HT1080 (cell line): ENCODE measurements around the gene CASP2. TPM values are rescaled to one million over a fixed set of nuclear protein-coding genes. Genes with fewer than 3 reads are reported as not detected.

Experiments used
- DNase-seq: peaks from one replicate; pipeline ENCODE4 v3.0.0-alpha.2; 2015; ENCODE audit warnings: low read depth
- small RNA-seq: library from RNA; depleted of rRNA; stranded (forward); fragments of <200 nt; gene quantifications from one replicate; pipeline ENCODE3, GENCODE V24; 2014
- total RNA-seq: library from RNA; depleted of rRNA; stranded (reverse); fragments of >200 nt; shearing (Covaris generic); gene quantifications from 2 replicates; pipeline ENCODE4 v1.2.3, GENCODE V29; 2014; rRNA removed

The CASP2 gene
- total RNA-seq, 1 experiment from 2014 or later, result 12.6 TPM

DNA sequence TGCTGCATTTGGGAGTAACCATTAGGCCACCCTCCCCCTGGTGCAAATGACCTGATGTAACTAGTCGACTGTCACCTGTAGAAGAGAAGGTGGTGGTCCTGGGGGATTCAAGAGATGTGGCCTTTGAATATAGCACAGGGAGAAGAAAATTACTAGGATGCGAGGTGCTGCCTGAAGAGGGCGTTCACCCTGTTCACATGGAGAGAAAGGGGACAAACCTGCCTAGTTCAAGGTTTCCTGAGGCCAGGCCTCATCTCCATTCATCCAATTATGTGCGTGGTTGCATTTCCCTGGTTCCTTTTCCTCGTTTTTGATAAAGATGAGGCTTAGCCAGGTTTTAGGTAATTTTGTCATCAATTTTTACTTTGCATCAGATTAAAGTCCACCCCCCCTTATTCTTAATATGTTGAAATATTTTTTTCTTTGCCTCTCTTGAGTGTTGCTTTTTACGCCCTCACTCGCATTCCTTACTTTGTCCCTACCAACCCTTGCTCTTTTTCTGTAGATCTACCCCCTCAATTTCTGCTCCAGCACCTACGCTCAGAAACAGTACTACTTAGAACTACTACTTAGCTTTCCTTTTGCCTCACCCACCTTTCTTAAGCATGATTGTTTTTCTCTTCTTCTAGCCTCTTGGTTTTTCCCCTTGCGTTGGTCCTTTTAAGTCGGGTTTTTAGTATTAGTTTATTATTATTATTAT is 41.5 kb downstream of the CASP2 start:
- no peak for DNase-seq

DNA sequence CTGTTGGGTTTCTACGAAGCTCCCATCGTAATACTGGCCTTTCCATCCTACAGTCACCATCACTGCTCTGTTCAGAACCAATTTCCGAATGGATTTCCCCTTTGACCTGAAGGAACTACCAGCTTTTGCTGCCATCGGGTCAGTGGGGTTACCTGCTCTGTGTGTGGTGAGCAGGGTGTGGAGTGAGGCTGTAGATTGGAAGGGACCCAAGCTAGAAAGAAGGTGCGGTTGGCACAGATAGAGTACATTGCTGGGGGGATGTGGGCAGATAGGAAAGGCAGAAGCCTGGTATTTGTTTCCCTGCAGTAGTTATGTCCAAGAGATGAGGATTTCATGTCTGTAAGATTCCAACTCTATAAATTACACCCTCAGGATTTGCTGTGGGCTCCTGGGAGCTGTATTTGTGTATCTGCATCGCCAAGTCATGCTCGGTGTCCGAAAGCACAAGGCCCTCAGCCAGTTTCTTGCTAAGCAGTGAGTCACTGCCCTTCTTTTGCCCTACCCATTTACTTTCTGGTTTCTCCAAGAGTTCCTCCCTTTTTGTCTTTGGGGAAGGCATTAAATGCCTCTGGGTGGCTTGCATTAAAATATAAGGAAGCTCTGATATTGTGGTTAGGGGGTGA is 43.1 kb downstream of the CASP2 start:
- peak; percentile 78 for DNase-seq

DNA sequence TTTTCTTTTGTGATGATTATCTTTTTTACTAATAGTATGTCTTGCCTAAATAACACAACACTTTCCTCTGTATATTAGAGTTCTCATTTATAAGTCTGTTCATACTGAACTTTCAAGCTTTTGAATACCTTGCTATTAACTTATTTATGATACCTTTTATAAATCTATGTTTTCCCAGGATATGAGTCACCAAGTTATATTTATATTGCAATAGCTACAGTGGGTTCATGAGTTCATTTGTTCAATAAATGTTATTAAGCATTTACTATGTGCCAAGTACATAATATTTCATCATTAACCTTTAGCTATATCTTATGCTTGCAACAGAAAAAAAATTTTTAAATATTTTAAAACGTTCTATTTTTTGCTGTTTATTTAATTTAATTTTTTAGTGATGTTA is 46.1 kb downstream of the CASP2 start:
- no peak for DNase-seq

DNA sequence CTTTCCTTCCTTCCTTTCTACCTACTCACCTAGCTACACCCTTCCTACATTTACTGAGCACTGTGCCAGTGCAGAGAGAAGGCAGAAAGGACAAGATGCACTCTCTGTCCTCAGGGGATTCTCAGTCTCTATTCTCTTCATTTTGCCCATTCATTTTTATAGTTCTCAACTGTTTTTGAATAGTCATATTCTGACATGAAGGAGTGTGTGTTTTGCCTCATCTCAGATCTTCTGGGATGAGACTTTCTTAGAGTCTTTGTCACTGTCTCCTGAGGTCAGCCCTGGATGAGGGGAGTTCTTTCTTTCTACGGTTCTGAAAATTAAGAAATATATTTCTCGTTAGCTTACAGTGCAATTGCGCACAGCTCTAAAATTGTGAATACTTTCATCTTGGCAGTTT is 49.1 kb downstream of the CASP2 start:
- no peak for DNase-seq

DNA sequence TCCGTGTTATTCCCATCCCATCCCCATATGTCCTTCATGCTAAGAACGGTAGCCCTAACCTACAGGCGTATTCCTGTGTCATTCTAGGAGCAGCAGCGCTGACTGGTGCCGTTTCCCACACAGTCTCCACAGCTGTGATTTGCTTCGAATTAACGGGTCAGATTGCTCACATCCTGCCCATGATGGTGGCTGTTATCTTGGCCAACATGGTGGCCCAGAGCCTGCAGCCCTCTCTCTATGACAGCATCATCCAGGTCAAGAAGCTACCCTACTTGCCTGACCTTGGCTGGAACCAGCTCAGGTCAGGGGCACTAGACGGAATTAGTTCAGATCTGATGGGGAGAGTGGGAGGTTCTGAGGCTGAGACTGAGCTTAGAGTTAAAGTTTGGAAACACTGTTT is 53.7 kb downstream of the CASP2 start:
- no peak for DNase-seq

DNA sequence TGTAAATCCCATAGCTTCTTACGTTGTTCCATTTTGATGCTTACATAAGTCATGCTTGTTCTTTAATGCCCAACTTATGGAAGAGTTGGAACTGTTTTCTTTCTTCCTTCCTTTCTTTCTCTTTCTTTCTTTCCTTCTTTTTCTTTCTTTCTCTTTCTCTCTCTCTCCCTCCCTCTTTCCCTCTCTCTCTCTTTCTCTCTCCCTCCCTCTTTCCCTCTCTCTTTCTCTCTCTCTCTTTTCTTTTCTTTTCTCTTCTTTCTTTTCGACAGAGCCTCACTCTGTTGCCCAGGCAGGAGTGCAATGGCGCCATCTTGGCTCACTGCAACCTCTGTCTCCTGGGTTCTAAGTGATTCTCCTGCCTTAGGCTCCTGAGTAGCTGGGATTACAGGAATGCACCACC is 55.4 kb downstream of the CASP2 start:
- DNase-seq, result no peak

DNA sequence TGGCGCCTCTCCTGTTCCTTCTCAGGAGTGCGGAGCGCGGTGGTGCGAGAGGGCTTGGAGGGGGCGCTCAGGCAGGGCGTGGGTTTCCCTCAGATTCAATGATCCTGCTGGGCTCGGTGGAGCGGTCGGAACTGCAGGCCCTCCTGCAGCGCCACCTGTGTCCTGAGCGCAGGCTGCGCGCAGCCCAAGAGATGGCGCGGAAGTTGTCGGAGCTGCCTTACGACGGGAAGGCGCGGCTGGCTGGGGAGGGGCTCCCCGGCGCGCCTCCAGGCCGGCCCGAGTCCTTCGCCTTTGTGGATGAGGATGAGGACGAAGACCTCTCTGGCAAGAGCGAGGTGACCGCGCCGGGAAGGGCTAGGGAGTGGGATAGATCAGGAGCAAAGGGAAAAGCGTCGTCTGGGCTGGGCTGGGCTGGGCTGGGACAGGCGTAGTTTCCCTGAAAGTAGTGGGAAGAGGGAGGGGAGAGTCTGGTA is 57.3 kb downstream of the CASP2 start:
- DNase-seq, result no peak

DNA sequence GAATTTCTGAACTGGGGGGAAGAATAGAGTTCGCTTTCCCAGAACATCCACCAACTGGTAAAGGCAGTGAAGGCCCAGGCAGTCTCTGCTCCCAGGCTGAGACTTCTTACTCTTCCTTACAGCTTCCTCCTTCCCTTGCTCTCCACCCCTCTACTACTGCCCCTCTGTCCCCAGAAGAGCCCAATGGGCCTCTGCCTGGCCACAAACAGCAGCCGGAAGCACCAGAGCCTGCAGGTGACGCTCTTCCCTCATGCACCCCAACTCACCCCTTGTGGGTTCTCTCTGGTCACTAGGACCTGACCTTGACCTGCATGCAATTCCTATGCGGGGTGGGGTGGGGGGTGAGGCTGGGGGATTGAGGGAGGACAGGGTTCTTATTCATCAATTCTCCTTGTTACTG is 57.9 kb downstream of the CASP2 start:
- DNase-seq, result no peak

DNA sequence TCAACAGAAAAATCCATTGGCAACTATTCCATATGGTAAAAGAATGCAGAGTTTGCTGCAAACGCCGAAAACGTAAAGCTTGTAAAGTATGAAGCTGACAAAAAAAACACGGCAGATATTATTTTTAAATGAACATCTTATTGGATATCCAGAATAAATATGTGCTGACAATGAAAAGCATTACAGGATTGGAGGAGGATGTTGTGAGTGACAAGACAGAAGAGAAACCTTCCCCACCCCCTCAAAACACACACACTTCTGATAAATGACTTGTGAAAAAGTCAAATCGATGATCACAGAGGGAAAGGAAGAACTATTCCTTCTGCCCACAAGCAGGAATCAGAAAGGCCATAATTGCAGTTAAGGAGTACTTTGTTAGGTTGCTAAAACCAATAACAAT is 59.8 kb downstream of the CASP2 start:
- no peak for DNase-seq

DNA sequence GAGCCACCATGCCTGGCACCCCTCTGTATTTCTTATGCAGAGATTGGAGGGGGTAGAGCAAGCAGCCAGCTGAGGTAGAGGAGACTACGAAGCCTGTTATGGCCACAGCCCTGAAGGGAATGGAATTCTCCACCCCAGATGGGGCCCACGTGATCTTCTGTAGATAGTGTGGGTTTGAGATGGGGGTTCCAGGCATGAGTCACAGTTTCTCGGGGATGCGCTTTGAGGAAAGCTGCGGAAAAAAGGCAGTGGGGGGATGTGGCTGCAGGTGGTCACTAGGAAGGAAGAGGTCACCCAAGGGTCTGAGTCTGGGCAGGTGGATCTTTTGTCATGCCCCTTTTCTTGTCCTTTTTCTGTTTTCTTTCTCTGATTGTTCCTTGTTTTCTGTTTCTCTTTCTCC is 62.9 kb downstream of the CASP2 start:
- peak; percentile 42 for DNase-seq

DNA sequence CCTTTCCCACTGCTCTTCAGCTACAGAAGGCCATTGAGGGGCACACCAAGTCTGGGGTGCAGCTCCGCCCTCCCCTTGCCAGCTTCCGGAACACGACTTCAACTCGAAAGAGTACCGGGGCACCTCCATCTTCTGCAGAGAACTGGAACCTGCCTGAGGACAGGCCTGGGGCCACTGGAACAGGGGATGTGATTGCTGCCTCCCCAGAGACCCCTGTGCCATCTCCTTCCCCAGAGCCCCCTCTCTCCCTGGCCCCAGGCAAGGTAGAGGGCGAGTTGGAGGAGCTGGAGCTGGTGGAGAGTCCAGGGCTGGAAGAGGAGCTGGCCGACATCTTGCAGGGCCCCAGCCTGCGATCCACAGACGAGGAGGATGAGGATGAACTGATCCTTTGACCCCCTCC is 63.4 kb downstream of the CASP2 start:
- DNase-seq, result no peak

DNA sequence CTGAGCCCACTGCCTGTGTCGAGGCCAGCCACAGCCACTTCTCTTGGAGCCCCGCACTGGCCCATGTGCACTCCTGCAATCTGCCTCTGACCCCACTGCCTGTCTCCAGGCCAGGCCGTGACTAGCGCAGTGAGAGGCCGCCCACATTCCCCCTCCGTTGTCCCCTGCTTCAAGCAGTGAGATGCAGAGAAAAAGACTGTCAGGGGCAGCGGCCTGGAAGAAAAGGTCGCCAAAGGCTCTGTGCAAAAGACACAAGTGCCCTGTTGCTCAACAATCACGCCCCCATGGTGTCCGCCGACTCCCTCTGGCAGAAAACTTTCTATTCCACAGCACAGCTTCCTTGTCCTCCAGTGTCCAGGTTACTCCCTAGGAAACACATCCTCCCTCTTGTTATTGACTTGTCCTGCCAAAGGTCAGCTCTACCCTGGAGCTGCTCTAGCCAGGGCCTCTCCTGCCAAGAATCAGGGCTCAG is 64.4 kb downstream of the CASP2 start:
- no peak for DNase-seq

DNA sequence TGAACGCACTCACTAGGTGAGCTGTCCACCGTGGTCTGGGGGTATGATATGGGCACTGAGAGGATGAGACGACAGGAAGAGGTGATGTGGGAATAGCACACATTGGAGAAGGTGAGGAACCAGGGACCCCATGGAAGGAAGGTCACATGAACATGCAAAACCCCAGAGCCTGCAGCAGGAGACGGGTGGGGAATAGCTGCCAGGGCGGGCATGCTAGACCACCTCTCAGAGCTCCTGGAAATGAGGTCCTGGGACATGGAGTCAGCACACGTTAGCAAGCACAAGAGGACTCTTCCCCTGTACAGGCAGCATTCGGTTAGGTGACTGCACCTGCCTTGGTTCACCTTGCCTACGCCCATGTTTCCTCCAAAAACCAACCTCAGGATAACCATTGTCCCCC is 66.2 kb downstream of the CASP2 start:
- DNase-seq, result no peak

DNA sequence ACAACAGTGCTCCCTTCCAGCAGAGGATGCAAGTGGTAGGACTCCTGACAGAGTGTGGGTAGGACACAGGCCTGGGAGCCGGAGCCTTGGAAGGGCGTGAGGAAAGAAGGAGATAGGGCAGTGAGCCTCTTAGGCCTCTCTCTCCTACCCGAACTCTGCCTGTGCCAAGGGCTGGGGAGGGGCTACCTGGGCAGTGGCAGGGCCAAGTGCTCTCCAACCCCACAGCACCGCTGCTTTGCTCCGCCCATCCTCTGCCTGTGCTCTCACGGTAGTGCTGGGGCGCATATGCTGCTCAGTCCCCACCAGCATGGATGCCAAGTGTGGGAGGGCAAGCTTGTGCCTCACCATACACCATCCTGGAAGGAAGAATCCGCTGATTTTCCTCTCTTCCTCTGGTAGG is 66.8 kb downstream of the CASP2 start:
- no peak for DNase-seq

DNA sequence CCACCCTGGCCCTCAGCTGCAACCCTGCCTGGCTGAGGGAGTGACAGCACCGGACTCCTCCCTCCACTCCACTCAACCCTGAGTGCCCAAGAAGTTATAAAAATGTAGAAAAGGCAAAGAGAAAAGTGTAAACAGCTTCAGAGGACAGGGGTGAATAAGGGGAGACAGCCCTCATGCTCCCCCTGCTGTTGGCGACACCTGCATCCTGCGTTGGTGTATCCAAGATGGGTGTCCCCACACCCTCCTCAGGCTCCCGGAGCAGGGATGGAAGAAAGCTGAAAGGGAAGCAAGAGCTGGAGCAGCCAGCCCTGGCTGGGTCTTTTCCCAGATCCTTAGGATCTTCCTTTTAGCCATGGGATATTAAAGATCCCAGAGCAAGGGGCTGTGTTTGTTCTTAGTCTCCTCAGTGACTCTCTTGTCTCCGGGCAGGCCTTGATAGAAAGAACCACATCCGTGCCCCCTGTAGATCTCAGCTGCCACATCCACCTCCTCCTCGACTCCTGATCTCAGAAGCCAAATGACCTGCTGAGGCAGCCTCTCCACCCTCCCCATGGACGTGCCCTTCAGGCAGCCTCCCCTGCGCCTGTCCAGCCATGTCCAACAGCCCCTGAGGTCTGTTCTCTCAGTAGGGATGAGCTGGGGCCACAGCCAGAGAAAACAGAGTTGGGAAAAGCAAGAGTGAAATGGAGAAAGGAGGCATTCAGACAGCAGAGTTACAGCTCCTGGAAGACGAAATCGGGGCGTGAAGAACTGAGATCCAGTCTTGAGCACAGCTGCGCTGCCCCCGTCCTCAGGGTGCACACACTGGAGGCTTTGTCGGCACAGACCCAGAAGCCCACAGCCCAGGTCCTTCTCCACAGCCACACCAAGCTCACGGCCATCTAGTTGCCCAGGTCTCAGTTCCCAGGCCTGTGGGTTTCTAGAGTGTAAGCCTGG is 67.6 kb downstream of the CASP2 start:
- DNase-seq, result no peak

DNA sequence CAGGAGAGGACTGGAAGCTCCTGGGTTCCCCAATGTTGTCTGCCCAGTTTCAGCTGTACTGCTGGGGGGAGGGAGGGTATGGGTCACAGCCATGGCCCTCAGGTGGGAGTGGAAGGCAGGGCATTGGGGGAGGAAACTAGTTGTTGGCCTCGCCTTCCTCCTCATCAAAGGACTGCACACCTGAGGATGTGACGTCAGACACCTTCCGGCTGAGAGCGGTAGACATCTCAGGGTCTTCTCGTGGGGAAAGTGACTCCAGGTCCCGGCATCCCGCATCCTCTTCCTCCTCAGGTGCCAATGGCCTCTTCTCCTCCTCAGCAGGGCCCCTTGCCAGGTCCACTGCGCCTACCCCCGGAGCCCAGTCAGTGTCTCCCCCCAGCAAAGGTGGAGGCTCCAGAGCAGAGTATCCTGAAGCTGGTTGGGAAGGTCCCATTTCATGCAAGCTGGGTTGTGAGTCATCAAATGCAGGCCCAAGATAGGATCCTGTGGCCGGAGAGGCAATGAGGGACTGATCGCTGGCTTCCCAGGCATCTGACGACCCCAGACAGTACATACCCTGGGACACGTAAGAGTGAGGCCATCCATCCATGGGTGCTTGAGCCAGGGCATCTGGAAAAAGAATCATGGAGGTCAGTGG is 68.4 kb downstream of the CASP2 start:
- no peak for DNase-seq

Small RNA genes within 50 kb of the gene (small RNA-seq; reads per million reads assigned to genes)
- gene RN7SL481P (not detected), gene RN7SL535P (not detected)

Other genes with a start within 250 kb of the CASP2 start
- not detected in 2 replicates for gene OR6V1, start 236.0 kb upstream of the CASP2 start, total RNA-seq
- gene PIP, start 156.3 kb upstream of the CASP2 start, total RNA-seq, result not detected in 2 replicates
- not detected in 2 replicates for gene TAS2R39, start 104.9 kb upstream of the CASP2 start, total RNA-seq
- not detected in 2 replicates for gene TAS2R40, start 66.3 kb upstream of the CASP2 start, total RNA-seq
- gene GSTK1, start 24.9 kb upstream of the CASP2 start, total RNA-seq, result 90.4 and 91.5 TPM in 2 replicates
- gene TMEM139, start 3.4 kb upstream of the CASP2 start, total RNA-seq, result not detected in 2 replicates
- not detected in 2 replicates for gene CLCN1, start 27.8 kb downstream of the CASP2 start, total RNA-seq
- gene FAM131B, start 74.4 kb downstream of the CASP2 start, total RNA-seq, result 4.7 and 7.0 TPM in 2 replicates
- gene ZYX, start 93.0 kb downstream of the CASP2 start, total RNA-seq, result 98.8 and 165 TPM in 2 replicates
- 0.31 TPM in 1 of 2 replicates, not detected in the other for gene EPHA1, start 120.5 kb downstream of the CASP2 start, total RNA-seq
- not detected in 2 replicates for gene TAS2R60, start 155.1 kb downstream of the CASP2 start, total RNA-seq
- gene TAS2R41, start 189.5 kb downstream of the CASP2 start, total RNA-seq, result not detected in 2 replicates